MV-4-11 (cell line): ENCODE measurements around the gene H6PD.
A peak's percentile ranks its signal among the peaks of the same experiment; 100 is the strongest.

Experiments used
- DNase-seq: peaks from one replicate; lab custom pipeline; 2025; lab: John Stamatoyannopoulos, UW

The H6PD gene, protein sequence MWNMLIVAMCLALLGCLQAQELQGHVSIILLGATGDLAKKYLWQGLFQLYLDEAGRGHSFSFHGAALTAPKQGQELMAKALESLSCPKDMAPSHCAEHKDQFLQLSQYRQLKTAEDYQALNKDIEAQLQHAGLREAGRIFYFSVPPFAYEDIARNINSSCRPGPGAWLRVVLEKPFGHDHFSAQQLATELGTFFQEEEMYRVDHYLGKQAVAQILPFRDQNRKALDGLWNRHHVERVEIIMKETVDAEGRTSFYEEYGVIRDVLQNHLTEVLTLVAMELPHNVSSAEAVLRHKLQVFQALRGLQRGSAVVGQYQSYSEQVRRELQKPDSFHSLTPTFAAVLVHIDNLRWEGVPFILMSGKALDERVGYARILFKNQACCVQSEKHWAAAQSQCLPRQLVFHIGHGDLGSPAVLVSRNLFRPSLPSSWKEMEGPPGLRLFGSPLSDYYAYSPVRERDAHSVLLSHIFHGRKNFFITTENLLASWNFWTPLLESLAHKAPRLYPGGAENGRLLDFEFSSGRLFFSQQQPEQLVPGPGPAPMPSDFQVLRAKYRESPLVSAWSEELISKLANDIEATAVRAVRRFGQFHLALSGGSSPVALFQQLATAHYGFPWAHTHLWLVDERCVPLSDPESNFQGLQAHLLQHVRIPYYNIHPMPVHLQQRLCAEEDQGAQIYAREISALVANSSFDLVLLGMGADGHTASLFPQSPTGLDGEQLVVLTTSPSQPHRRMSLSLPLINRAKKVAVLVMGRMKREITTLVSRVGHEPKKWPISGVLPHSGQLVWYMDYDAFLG

DNA sequence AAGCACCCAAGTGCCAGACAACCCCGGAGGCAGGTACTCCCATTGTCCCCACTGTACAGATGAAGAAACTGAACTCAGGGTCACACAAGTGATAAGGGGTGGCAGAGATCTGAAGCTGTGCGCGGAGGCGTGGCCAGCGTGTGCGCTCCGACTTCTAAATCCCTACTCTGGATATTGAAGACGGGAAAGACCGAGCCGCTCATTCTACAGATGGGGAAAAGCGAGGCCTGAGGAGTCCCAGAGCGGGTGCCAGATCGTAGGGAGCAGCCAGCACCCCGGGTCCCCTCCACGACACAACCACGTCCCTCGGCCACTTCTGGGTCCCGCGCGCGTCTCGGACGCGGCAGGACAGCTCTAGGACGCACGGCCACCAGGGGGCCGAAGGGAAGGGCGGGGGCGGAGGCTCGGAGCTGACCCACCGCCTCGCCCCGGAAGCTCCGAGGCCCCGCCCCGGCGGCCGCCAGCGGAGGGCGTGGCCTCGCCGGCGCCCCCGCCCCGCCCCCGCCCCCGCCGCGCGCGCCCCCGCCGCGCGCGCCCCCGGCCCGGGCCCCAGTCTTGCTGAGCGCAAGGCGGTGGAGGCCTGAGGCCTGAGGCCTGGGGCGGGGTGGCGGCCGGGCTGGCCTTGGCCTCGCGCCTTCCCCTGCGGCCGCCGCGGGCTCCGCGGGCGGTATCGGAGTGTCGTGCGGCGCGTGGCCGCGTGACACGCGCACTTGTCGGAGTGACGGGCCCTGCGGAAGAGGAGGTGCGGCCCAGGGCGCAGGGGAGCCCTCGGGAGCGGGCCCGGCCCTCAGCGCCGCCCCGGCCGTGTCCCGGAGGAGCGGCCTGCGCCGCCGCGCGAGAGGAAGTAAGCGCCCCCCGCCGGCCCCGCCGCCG is at the start of gene H6PD:
Gene H6PD (plus strand): TSS at position 552 of the 873 bp plus-strand sequence. CDS start 10,161 bp downstream, outside the sequence.
- peak; percentile 68 for DNase-seq

DNA sequence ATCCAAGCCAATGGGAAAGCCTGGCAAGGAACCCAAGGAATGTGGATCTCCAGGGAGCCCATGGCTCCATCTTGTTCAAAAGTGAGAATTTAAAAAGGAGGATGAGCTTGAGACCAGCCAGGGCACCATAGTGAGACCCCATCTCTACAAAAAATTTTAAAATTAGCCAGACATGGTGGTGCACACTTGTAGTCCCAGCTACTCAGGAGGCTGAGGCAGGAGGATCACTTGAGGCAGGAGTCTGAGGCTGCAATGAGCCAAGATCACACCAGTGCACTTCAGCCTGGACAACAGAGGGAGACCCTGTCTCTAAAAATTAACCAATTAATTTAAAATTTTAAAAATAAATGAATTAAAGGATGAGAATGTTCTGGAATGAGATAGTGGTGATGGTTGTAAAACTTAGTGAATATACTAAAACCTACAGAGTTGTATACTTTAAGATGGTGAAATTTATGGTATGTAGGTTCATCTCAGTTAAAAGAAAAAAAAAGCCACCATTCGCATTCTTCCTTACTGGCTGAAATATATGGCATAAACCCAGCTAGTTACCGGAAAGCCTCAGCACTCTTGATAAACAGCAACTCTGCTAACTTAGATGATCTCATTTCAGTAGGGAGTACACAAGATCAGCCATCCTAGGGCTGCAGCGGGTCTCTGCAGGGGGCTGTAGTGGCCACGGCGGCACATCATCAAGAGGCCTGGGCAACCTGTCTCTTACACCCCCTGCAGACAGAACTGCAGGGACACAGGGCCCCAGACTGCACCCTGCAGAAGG is 48.3 kb upstream of the H6PD start:
- no peak for DNase-seq

DNA sequence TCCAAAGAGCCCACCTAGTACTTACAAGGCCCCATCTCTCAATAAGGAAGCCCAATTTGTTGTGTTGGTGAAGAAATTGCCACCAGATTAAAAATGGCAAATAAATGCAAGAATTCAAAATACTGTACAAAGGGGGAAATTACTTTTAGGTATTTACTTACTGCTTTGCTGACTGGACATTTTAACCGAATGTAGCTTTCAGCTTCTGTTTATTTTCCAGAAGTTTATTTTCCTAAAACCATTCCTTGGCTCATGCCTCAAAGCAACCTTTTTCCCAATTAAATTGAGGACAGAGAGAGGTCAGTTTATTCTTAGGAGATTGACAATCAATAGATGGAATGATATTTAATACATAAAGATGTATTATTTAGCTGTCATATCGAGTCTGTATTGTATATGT is 47.6 kb upstream of the H6PD start:
- DNase-seq, result no peak

DNA sequence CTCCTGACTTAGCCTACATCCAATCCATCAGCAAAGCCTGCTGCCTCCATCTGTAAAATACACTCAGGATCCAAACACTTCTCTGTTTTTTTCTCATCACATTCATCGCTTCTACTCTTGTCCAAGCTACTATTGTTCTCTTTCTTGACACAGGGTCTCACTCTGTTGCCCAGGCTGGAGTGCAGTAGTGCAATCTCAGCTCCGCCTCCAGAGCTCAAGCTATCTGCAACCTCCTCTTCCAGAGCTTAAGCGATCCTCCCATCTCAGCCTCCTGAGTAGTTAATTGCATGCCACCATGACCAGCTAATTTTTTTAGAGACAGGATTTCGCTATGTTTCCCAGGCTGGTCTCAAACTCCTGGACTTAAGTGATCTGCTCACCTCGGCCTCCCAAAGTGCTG is 44.3 kb upstream of the H6PD start:
- no peak for DNase-seq

DNA sequence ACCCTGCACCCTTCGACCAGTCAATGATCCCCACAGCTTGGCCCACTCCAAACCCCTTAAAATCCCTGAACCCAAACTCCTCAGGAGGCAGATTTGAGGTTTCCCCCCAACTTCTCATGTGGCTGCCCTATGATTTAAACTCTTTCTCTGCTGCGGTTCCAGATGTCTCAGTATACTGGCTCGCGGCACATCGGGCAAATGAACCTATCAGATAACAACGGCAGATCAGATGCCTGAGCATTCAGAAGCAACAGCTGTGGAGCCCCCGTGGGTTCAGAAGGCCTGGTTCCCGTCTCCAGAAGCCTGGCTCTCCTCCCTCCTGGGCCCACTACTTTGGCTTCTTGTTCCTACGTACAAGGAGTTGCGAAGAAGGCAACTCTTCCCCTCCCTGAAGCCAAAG is 43.3 kb upstream of the H6PD start:
- no peak for DNase-seq

DNA sequence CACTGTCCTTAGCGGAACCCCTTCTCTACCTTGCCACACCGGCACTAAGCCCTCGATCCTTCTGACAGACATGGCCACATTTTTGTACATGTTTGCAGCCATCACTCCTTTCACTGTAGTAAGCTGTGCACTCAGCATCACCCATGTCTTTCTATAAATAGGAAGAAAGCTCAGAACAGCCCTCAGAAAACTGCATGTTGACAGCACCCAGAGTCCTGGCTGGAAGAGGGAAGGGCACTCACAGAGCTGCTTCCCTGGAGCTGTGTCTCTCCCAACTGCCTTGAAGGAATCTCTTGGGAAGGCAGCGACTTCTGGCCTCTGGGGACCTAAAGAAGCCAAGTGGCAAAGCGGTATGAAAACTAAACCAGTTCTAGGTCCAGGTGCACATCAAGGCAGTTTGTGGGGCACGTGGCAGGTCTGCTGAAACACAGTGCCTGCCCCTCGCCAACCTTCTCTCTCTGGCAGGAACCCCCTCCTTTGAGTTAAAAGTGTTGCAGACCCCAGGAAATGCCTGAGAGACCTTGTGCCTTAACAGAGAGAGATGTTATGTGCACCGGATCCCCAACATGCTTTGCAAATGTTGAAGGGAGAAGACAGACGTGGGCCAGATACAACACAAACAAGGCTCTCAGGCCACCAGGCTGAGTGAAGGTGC is 41.9 kb upstream of the H6PD start:
- no peak for DNase-seq

DNA sequence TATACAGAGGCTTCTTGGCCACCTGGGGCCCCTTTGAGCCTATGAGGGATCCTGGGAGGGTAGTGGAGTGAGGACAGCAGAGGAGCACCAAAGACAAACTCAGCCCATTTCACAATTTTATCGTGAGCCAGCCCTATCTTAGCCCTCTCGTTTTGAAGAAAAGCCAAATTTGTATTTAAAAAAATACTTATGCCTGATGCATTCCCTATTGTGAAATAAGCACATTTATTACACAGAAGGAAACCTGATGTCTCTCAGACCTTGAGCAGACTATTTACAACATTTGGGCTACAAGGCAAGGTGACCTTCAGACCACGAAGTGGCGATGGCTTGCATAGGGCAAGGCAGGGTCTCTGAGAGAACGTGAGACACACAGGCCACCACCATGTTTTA is 41.3 kb upstream of the H6PD start:
- DNase-seq, result no peak

DNA sequence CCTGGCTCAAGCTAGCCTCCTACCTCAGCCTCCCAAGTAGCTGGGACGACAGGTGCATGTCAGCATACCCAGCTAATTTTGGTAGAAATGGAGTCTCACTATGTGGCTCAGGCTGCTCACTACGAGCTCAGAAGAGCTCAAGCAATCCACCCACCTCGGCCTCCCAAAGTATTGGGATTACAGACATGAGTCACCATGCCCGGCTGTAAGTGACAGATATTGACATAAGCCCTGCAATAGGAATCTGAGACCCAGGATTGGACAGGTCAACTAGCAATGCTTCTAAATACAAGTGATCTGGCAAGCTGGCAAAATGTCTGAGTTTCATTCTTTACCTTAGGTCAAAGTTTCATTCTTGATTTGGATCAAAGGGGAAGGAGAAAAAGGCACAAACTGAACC is 40.5 kb upstream of the H6PD start:
- DNase-seq, result no peak

DNA sequence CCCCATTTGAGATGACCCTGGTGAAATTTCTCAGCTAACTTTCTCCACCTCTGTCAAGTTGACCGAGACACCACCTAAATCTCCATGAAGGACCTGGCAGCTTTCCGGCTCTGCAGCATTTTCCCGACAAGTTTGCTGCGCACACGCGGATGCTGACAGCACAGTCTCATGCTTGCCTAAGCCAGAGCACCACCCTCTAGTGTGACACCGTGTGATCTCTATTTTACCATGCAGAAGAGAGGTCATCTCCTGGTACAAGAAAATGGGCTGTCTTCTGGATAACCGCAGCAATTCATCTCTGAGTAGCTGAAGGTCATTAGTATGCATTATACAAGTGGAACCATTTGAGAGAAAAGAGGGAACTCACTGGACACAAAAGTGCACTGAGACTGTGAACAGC is 38.9 kb upstream of the H6PD start:
- peak; percentile 39 for DNase-seq

DNA sequence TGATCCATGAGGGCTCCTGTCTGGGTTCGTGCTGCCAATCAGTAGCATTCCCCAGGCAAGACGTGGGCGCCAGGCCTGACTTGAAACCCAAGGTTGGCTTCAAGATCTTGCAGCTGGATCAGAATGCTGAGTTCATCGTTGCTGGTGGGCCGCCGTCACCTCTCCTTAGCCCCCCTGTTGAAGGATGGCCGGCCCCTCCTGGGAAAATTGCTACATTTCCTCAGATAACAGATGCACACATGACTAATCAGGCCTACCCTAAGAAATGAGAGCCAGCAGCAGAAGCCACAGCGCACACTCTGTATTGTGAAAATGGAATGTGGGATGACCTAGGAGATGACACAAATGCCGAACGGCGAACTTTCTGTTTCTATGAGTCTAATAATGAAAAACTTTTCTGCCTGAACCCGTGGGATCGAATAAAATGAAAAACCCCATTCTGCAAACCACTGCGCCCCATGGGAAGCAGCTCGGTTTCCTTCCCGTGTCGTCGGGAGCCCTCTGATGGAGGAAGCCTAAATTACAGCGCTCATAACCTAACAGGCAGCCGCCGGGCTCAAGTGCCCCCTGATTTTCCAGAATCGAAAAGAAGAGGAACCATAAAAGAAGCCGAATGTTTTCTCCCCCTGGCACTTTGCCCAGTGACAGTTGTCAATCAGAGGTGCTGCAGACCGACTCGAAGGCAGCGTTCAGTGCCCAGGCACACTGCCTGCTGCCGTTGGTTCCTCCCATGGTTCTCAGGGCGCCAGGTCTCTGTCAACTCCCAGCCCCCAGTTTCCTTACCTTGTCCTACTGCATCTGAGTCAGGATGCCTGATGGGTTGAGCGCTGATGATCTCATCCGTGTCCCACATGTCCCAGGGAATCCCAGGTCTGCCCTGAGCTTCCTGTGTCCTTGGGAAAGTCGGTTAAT is 38.2 kb upstream of the H6PD start:
- peak; percentile 89 for DNase-seq

DNA sequence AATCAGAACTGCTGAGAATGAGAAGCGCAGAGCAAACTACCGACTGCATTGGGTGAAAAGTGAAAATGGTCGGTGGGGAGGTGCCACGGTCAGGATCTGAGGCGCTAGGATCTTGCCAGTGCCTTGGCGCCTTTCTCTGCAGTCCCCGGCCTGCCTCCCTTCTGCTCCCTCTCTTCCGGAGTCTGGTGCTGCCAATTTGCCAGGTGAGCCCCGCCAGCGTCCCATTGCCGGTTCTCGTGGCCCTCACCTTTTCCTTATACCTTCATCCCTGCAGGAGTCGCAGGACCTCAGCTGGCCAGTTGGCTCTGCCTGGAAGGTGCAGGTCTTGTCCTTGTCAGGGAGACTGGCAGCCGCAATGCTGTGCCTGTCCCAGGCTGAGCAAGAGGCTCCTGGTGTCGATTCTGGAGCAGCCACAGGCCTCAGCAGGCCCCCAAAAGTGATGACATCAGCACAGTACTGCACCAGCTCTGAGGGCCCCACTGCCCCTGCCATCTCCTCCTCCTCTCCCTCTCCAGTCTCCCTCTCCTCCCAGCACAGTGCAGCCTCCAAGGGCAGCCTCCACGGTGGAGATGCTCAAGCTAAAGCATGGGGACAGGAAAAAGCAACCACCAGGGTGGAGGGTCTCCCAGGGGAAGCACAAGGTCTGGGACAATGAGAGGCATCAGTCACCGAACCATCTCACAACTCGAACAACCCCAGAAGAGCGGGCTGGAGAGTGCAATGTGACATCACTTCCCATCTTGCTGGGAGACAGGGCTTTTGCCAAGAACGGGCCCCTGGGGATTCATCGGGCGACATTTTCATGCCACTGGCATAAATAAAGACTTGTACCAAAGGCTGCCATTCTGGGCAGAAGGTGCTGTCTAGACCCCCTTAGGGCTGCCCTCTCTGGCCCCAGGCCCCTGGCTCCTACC is 37.1 kb upstream of the H6PD start:
- no peak for DNase-seq

DNA sequence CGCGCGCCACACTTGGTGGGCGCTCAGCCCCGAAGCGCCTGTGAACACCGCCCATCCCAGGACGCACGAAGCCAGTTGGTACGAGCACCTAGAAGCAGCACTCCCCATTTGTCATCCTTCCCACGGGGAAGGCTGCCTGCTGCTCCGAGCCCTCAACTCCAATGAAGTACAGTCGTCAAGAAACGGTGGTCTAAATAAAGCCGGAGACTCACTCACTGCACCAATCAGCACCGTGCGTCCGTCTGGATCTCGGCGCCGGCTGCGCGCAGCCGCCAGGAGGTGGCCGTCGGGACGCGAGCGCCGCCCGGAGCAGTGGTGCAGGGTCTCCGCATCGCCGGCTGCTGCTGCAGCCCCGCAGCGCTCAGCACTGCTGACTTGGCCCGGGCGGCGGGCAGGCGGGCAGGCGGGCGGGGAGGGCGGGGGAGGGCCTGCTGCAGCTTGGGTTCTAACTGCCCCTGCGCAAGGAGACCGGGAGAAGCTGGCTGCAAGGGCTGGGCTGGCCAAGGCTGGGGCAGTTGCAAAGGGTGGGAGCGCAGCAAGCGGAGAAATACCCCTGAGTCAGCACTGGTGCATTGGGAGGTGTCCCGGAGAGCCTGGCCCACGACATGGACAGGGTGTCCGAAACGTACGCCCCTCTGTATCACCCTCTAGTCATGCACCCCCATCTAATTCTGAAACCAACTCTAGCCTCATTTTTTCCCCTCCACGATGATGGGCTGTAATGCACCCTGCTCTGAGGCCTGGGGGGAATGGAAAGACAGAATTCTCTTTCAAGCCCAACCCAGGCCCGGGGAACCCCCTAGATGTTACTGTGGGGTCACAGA is 35.8 kb upstream of the H6PD start:
- no peak for DNase-seq

DNA sequence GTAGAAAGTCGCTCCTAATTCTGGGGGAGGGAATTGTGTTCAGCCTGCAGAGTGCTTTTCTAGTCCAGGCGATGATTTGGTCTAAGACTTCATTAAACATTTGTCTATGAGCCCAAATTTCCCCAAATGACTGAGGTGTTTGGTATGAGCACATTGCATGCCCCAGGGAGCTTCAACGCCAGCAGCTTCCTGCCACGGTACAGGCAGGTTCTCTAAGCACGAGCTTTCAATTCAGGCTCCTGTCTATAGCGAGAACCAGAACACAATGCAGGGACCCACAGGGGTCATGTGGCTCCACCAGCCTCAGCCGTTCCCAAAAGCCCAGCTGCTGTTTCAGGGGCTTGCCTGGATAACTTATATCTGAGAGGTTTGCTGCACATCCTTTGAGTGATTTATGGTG is 34.1 kb upstream of the H6PD start:
- DNase-seq, result no peak

DNA sequence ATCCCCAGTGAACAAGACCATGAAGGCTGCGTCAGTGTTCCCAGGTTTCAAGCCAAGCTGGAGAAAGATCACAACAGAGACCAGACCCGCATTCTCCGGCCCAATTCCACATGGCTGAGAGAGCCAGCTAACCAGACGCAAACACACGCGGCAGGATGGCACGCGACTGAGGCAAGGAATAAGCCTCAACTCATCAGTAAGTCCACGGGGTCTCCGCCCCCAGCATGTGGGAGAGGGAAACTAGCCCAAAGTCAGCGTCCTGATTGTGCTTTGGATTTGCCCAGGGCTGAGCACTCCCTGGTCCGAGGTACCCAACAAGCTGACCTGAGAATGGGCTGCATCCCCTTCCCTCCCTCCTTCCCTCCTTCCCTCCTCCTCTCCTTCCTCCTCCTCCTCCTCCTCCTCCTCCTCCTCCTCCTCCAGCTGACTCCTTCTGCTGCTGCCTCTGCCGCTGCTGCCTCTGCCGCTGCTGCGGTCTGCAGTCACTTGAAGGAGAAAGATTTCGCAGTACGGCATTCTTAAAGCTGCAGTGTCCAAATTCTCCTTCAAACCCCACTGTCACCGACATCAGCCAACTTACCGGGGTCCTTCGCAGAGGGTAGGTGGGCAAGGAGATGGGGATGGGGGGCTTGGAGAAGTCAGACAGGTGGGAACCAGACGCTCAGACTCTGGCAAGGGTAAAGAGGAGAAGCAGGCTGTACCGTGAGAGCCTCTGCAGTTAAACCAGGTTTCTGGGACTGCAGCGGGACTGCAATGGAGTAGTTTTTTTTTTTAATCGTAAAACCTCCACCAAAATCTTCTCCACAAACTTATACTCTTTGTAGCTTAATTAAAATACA is 33.0 kb upstream of the H6PD start:
- peak; percentile 33 for DNase-seq

DNA sequence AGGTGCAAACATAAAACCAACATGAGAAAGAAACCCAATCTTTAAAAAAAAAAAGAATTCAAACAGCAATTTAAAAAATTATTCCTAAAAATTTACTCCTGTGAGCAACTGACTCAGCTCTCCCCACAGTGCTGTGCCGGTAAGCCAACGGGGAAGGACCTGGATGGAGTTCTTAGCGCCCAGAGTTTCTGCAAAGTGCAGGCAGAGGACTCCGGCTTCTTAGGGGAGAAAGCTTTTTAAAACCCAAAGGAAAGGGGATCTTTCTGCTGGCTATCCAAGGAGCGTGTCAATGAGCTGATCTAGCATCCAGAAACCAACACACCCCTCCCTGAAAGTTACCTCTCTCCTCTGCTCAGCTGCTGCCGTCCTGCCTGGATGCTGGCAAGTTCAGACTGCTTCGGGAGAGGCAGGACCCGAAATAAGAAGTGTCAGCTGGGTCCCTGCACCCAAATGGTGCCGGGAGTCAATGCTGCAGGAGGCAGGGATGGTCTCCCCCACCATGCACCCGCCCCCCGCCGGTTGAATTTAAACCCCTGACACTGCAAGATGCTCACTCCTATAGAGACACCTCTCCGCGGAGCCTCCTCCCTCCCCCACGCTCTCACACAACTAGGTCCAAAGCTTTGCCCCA is 32.2 kb upstream of the H6PD start:
- DNase-seq, result no peak

DNA sequence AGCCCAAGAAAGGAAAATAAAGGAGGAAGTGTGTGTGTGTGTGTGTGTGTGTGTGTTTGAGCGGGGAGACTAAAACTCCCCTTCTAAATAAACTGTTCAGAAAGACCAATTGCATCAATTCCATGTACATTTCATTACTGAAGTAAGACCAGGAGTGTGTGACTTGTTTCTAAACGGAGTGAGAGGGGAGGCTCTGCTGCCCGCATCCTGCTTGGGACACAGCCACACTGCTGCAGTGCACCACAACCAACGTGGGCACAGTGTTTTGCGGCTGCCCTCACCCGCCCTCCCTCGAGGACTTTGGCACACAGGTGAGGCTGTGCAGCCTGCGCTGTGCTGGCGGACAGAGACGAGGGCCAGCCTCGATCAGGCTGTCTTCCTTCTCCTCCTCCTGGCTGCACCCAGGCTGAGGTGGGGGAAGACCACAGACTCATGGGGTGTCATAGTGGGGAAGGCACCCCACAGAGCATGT is 31.0 kb upstream of the H6PD start:
- DNase-seq, result peak; percentile 37
